Measurements from ENCODE around the gene ZNF552. TPM values are rescaled to one million over a fixed set of nuclear protein-coding genes. Genes with fewer than 3 reads are reported as not detected.

ZNF552 gene
- total and polyA plus RNA-seq, 2 of the 13 experiments (the other 11 are each of a cell fraction or from before 2014, with no cell fraction given): 8.1 to 16.6 TPM

DNA sequence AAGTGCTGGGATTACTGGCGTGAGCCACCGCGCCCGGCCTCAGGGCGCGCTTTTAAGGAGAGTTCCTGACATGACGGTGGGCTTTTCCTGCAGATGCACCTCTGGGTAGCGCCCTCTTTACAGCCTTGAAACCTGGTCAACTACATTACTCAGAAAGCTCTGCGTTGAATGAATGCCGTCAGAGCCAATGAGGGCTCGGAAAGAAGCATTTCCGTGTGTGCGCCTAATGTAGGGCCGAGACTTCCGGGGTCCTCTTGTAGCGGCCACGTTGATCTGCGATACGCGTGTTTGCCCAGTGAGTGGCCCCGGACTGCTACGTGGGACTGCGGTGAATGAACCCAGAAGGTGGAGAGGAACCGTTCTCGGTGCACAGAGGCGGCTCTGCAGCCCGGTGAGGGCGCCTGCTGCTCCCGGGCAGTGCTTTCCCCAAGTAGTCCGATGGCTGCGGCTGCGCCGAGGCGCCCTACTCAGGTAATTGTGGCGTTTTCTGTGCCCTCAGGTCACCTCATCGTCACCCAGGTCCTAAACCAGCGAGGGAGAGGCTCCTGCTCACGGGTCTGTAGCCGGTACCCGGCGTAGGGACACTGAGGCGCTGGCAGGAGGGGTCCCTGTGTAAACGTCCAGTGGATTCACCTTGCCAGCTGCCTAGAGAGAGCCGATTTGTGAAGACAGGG lies 4.9 kb upstream of the ZNF552 start (continued):
- 0 out of 2 replicates have a peak, but pooled peaks have one; percentile 26 for TF ChIP-seq ZBTB25 (CRISPR knock-in tag; IDR thresholded peaks at IDR 0.05)
- TF ChIP-seq POLR2G (IDR thresholded peaks at IDR 0.05; ENCODE audit: low read depth, low read length): peak; percentile 93
- no peak for TF ChIP-seq TCF7 (IDR thresholded peaks at IDR 0.05; ENCODE audit: low read depth)
- TF ChIP-seq FOXA1 (IDR thresholded peaks at IDR 0.05): no peak
- peak; percentile 59; the same call in 1 of the 2 replicates for TF ChIP-seq FOXA1 (CRISPR knock-in tag; IDR thresholded peaks at IDR 0.05)
- no peak for TF ChIP-seq ZNF281 (CRISPR knock-in tag; IDR thresholded peaks at IDR 0.05; ENCODE audit: borderline replicate concordance)
- TF ChIP-seq, protein P1, sequence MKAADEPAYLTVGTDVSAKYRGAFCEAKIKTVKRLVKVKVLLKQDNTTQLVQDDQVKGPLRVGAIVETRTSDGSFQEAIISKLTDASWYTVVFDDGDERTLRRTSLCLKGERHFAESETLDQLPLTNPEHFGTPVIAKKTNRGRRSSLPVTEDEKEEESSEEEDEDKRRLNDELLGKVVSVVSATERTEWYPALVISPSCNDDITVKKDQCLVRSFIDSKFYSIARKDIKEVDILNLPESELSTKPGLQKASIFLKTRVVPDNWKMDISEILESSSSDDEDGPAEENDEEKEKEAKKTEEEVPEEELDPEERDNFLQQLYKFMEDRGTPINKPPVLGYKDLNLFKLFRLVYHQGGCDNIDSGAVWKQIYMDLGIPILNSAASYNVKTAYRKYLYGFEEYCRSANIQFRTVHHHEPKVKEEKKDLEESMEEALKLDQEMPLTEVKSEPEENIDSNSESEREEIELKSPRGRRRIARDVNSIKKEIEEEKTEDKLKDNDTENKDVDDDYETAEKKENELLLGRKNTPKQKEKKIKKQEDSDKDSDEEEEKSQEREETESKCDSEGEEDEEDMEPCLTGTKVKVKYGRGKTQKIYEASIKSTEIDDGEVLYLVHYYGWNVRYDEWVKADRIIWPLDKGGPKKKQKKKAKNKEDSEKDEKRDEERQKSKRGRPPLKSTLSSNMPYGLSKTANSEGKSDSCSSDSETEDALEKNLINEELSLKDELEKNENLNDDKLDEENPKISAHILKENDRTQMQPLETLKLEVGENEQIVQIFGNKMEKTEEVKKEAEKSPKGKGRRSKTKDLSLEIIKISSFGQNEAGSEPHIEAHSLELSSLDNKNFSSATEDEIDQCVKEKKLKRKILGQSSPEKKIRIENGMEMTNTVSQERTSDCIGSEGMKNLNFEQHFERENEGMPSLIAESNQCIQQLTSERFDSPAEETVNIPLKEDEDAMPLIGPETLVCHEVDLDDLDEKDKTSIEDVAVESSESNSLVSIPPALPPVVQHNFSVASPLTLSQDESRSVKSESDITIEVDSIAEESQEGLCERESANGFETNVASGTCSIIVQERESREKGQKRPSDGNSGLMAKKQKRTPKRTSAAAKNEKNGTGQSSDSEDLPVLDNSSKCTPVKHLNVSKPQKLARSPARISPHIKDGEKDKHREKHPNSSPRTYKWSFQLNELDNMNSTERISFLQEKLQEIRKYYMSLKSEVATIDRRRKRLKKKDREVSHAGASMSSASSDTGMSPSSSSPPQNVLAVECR (CRISPR knock-in tag; IDR thresholded peaks at IDR 0.05; ENCODE audit: borderline replicate concordance): peak; percentile 94
- no peak for TF ChIP-seq ZNF382 (CRISPR knock-in tag; IDR thresholded peaks at IDR 0.05; ENCODE audit: borderline replicate concordance)
- TF ChIP-seq MEIS2 (CRISPR knock-in tag; IDR thresholded peaks at IDR 0.05): no peak
- TF ChIP-seq TFDP2 (CRISPR knock-in tag; IDR thresholded peaks at IDR 0.05): peak; percentile 34
- 0 out of 2 replicates have a peak, but pooled peaks have one; percentile 38 for TF ChIP-seq ZBTB21 (CRISPR knock-in tag; IDR thresholded peaks at IDR 0.05)
- TF ChIP-seq PBX3 (CRISPR knock-in tag; IDR thresholded peaks at IDR 0.05; ENCODE audit: borderline replicate concordance): peak; percentile 90; the same call in 1 of the 2 replicates
- no peak for TF ChIP-seq ZNF549 (CRISPR knock-in tag; IDR thresholded peaks at IDR 0.05)
- TF ChIP-seq RAD51 (IDR thresholded peaks at IDR 0.05; ENCODE audit: borderline replicate concordance): no peak
- TF ChIP-seq HNF4G (IDR thresholded peaks at IDR 0.05; ENCODE audit: borderline replicate concordance, low read depth, low read length): no peak
- TF ChIP-seq HNF4G (CRISPR knock-in tag; IDR thresholded peaks at IDR 0.05; ENCODE audit: borderline replicate concordance, low read depth): no peak
- no peak for TF ChIP-seq NR2F1 (CRISPR knock-in tag; IDR thresholded peaks at IDR 0.05)
- TF ChIP-seq ZNF652 (CRISPR knock-in tag; IDR thresholded peaks at IDR 0.05; ENCODE audit: borderline replicate concordance, low read depth): 0 out of 2 replicates have a peak, but pooled peaks have one; percentile 9
- TF ChIP-seq RARA (CRISPR knock-in tag; IDR thresholded peaks at IDR 0.05): no peak; the same call in 1 of the 2 replicates
